ENCODE measurements around the gene CPAMD8. TPM values are rescaled to one million over a fixed set of nuclear protein-coding genes. Genes with fewer than 3 reads are reported as not detected.
A peak's percentile ranks its signal among the peaks of the same experiment; 100 is the strongest.

CPAMD8 gene
- total RNA-seq, 1 donor, result 0.36 TPM

- H4K20me1 ChIP-seq (ENCODE audit: insufficient read depth, low read length), result peaks cover 51% of the 10 kb centered on the region
- no peak overlapping the region for H3K4me2 ChIP-seq (ENCODE audit: insufficient read depth, low read length)
- H3K27ac ChIP-seq (ENCODE audit: low read depth, low read length), result no peak overlapping the region
- no peaks in the 10 kb centered on the region for H3K27me3 ChIP-seq (ENCODE audit: insufficient read depth, low read length)
- no peak for TF ChIP-seq CTCF (IDR thresholded peaks at IDR 0.05; ENCODE audit: extremely low read depth, low read depth, low read length)
- DNase-seq (ENCODE audit: insufficient read length, low spot score, missing footprints), result peak; percentile 45
- peaks cover 3% of the 10 kb centered on the region for H3K4me1 ChIP-seq (ENCODE audit: insufficient read depth, low read length)
- H3K9me3 ChIP-seq (ENCODE audit: low read depth, low read length), result no peaks in the 10 kb centered on the region
- H3K4me3 ChIP-seq (ENCODE audit: insufficient read depth, low read length), result no peak overlapping the region
- no peak overlapping the region for H2AFZ ChIP-seq (ENCODE audit: low read length)
- peaks cover 18% of the 10 kb centered on the region for H3K79me2 ChIP-seq (ENCODE audit: insufficient read depth, low read length)
- peaks cover 49% of the 10 kb centered on the region for H3K36me3 ChIP-seq (ENCODE audit: insufficient read depth, low read length)
Observed at GRCh38 chr19:16872728-16873127, 153.9 kb downstream of the CPAMD8 start.

- Histone ChIP-seq H4K20me1 (ENCODE audit: insufficient read depth, low read length) (peaks cover 48% of the 10 kb centered on the region), H3K27ac (ENCODE audit: low read depth, low read length) (no peak overlapping the region), H3K36me3 (ENCODE audit: insufficient read depth, low read length) (peaks cover 48% of the 10 kb centered on the region), H3K4me1 (ENCODE audit: insufficient read depth, low read length) (no peaks in the 10 kb centered on the region), H3K79me2 (ENCODE audit: insufficient read depth, low read length) (peaks cover 18% of the 10 kb centered on the region), H3K4me2 (ENCODE audit: insufficient read depth, low read length) (no peak overlapping the region), H3K27me3 (ENCODE audit: insufficient read depth, low read length) (no peaks in the 10 kb centered on the region), H3K9me3 (ENCODE audit: low read depth, low read length) (no peaks in the 10 kb centered on the region), H2AFZ (ENCODE audit: low read length) (no peak overlapping the region), H3K4me3 (ENCODE audit: insufficient read depth, low read length) (no peak overlapping the region)
- no peak for TF ChIP-seq CTCF (IDR thresholded peaks at IDR 0.05; ENCODE audit: extremely low read depth, low read depth, low read length)
- peak; percentile 22 for DNase-seq (ENCODE audit: insufficient read length, low spot score, missing footprints)
Observed at GRCh38 chr19:16871871-16872270, 154.7 kb downstream of the CPAMD8 start.

- Histone ChIP-seq H2AFZ (ENCODE audit: low read length) (no peak overlapping the region), H3K4me1 (ENCODE audit: insufficient read depth, low read length) (no peaks in the 10 kb centered on the region), H3K4me2 (ENCODE audit: insufficient read depth, low read length) (no peak overlapping the region), H3K36me3 (ENCODE audit: insufficient read depth, low read length) (peaks cover 56% of the 10 kb centered on the region), H3K79me2 (ENCODE audit: insufficient read depth, low read length) (peaks cover 9% of the 10 kb centered on the region), H3K27me3 (ENCODE audit: insufficient read depth, low read length) (no peaks in the 10 kb centered on the region), H3K9me3 (ENCODE audit: low read depth, low read length) (no peaks in the 10 kb centered on the region), H3K4me3 (ENCODE audit: insufficient read depth, low read length) (no peak overlapping the region), H4K20me1 (ENCODE audit: insufficient read depth, low read length) (peaks cover 27% of the 10 kb centered on the region), H3K27ac (ENCODE audit: low read depth, low read length) (no peak overlapping the region)
- DNase-seq (ENCODE audit: insufficient read length, low spot score, missing footprints), result peak; percentile 48
- no peak for TF ChIP-seq CTCF (IDR thresholded peaks at IDR 0.05; ENCODE audit: extremely low read depth, low read depth, low read length)
Observed at GRCh38 chr19:16869331-16869972, 157.2 kb downstream of the CPAMD8 start.

- H3K27ac ChIP-seq (ENCODE audit: low read depth, low read length), result no peak overlapping the region
- no peaks in the 10 kb centered on the region for H3K4me1 ChIP-seq (ENCODE audit: insufficient read depth, low read length)
- no peaks in the 10 kb centered on the region for H3K27me3 ChIP-seq (ENCODE audit: insufficient read depth, low read length)
- H3K4me3 ChIP-seq (ENCODE audit: insufficient read depth, low read length), result no peak overlapping the region
- H2AFZ ChIP-seq (ENCODE audit: low read length), result no peak overlapping the region
- H3K9me3 ChIP-seq (ENCODE audit: low read depth, low read length), result no peaks in the 10 kb centered on the region
- peaks cover 18% of the 10 kb centered on the region for H4K20me1 ChIP-seq (ENCODE audit: insufficient read depth, low read length)
- peaks cover 57% of the 10 kb centered on the region for H3K36me3 ChIP-seq (ENCODE audit: insufficient read depth, low read length)
- DNase-seq (ENCODE audit: insufficient read length, low spot score, missing footprints), result peak; percentile 25
- H3K79me2 ChIP-seq (ENCODE audit: insufficient read depth, low read length), result peaks cover under 1% of the 10 kb centered on the region
- no peak for TF ChIP-seq CTCF (IDR thresholded peaks at IDR 0.05; ENCODE audit: extremely low read depth, low read depth, low read length)
- H3K4me2 ChIP-seq (ENCODE audit: insufficient read depth, low read length), result no peak overlapping the region
Observed at GRCh38 chr19:16868423-16869130, 158.0 kb downstream of the CPAMD8 start.
